Urinary bladder (tissue), 4 donors: ENCODE results near the gene RMRP. TPM values are rescaled to one million over a fixed set of nuclear protein-coding genes. Genes with fewer than 3 reads are reported as not detected.
"Not testable (repeated sequence)": the region's sequence is repeated elsewhere in the genome, so short reads cannot be mapped to it uniquely, and the experiment has no call there.

ENCODE experiments used
- DNase-seq: peaks from one replicate; pipeline ENCODE4 v3.0.0-alpha.2; 2015; ENCODE audit errors: extremely low spot score
- H3K27ac ChIP-seq: one replicate; pipeline ENCODE4 v1.5.1; 2013; ENCODE audit warnings: low read depth, mild to moderate bottlenecking, moderate library complexity
- H3K36me3 ChIP-seq: one replicate; pipeline ENCODE4 v1.6.1; 2013; ENCODE audit warnings: mild to moderate bottlenecking, moderate library complexity; ENCODE audit not compliant: insufficient read depth
- H3K4me1 ChIP-seq: one replicate; pipeline ENCODE4 v1.6.1; 2013; ENCODE audit warnings: mild to moderate bottlenecking, moderate library complexity; ENCODE audit not compliant: insufficient read depth
- H3K4me3 ChIP-seq: one replicate; pipeline ENCODE4 v1.5.1; 2013; ENCODE audit warnings: low read depth, low read length
- WGBS: extraction: QIAGEN DNeasy Blood & Tissue Kit; methylation state at CpG from one replicate; pipeline ENCODE4 v1.1.7; 2013; 5-methylcytosine and 5-hydroxymethylcytosine counted together
- polyA plus RNA-seq: library from polyadenylated mRNA; stranded (reverse); fragments of 200-250 nt; gene quantifications from one replicate; pipeline ENCODE4 v1.2.3, GENCODE V29; 2013
- small RNA-seq: library from RNA; depleted of rRNA; stranded (forward); fragments of <200 nt; gene quantifications from one replicate; pipeline ENCODE3, GENCODE V24; 2014
- total RNA-seq: library from RNA; depleted of rRNA; stranded (reverse); fragments of >200 nt; gene quantifications from one replicate; pipeline ENCODE4 v1.2.3, GENCODE V29; 2014
- donor health status: healthy with polysubstance abuse.
- donor health status: healthy.

RMRP gene
- total and polyA plus RNA-seq, 2 donors = 99,097 TPM; not detected in 1

GRCh38 chr9:35615981-35616680 is 41.7 kb downstream of the RMRP start:
- 70% methylated on average over 17 of the region's 17 CpGs for WGBS
- no peaks in the 10 kb centered on the region for H3K36me3 ChIP-seq
- H3K4me1 ChIP-seq = no peaks in the 10 kb centered on the region
- DNase-seq = no peak
- H3K4me3 ChIP-seq = no peak overlapping the region
- H3K27ac ChIP-seq = no peak overlapping the region

GRCh38 chr9:35612843-35613242 is 45.0 kb downstream of the RMRP start:
- DNase-seq = no peak
- Histone ChIP-seq H3K4me3 (no peak overlapping the region), H3K4me1 (no peaks in the 10 kb centered on the region), H3K36me3 (peaks cover 6% of the 10 kb centered on the region), H3K27ac (no peak overlapping the region)
- WGBS = 93% methylated on average over 2 of the region's 2 CpGs

- H3K4me1 ChIP-seq = not testable (repeated sequence)
These were observed 45.8 kb downstream of the RMRP start for GRCh38 chr9:35612066-35612465.

DNA sequence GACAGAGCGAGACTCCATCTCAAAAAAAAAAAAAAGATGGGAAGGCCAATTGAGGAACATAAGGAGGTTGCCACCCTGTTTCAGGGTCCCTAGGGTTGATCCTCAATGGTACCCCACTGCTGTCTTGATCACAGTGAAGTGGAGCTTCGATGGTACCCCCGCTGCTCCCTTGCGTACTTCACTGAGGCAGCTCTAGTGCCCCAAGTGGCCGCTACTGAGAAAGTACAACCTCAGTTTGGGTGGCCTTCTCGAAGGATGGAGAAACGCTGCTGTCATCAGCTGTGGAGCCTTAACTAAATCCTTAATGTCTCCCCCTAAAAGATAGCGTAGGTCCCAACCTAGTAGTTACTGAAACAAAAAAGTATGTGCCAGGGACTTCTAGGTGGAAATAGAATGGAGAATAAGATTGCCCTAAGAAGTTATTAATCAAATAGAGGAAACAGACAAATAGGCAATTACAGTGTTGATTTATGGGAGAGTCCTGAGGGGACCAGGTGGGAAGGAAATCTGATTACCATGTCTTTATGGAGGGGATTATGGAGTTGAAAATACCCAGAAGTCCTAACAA is 46.5 kb downstream of the RMRP start:
- 17% methylated on average over 8 of the region's 8 CpGs for WGBS
- peaks cover 6% of the 10 kb centered on the region for H3K36me3 ChIP-seq
- no peak overlapping the region for H3K4me3 ChIP-seq
- H3K27ac ChIP-seq = no peak overlapping the region
- no peak for DNase-seq
- H3K4me1 ChIP-seq = no peaks in the 10 kb centered on the region

More at GRCh38 chr9:35612066-35612465, 45.8 kb downstream of the RMRP start:
- 92% methylated on average over 4 of the region's 4 CpGs for WGBS
- H3K36me3 ChIP-seq, DNase-seq, H3K4me3 ChIP-seq, H3K27ac ChIP-seq: not testable (repeated sequence)

DNA sequence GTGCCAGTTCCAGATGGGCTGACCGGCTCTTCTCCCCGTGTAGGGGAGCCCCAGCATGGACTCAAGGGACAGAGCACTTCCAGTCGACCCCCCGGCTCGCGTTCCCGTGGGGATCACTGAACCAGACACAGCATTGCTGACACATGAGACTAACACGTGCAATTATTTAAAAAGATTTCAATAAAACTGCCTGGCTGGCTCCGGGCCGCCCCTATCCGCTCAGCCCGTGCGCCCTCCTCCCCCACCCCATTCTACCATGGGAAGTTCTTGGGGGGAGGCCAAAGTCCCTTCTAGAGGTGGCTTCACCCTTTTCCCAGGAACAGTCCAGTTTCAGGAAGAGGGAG is 48.0 kb downstream of the RMRP start:
- Histone ChIP-seq H3K4me3 (no peak overlapping the region), H3K4me1 (no peaks in the 10 kb centered on the region), H3K36me3 (peaks cover 6% of the 10 kb centered on the region), H3K27ac (no peak overlapping the region)
- DNase-seq = no peak
- 73% methylated on average over 13 of the region's 13 CpGs for WGBS

DNA sequence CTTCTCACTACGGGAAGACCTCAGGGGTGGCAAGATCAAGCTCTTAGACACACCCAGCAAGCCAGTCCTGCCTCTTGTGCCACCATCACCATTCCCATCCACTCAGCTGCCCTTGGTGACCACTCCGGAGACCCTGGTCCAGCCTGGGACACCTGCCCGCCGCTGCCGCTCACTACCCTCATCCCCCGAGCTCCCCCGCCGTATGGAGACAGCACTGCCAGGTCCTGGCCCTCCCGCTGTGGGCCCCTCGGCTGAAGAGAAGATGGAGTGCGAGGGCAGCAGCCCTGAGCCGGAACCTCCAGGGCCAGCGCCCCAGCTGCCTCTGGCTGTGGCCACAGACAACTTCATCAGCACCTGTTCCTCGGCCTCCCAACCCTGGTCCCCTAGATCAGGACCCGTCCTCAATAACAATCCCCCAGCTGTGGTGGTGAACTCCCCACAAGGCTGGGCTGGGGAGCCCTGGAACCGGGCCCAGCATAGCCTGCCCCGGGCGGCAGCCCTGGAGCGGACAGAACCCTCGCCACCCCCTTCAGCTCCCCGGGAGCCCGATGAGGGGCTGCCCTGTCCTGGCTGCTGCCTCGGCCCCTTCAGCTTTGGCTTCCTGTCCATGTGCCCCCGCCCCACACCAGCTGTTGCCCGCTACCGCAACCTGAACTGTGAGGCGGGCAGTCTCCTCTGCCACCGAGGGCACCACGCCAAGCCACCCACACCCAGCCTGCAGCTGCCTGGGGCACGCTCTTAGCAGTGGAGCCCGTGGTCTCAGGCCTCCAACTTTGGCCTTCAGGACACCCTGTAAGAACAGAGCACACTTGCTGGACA is 48.6 kb downstream of the RMRP start:
- 88% methylated on average over 31 of the region's 31 CpGs for WGBS

DNA sequence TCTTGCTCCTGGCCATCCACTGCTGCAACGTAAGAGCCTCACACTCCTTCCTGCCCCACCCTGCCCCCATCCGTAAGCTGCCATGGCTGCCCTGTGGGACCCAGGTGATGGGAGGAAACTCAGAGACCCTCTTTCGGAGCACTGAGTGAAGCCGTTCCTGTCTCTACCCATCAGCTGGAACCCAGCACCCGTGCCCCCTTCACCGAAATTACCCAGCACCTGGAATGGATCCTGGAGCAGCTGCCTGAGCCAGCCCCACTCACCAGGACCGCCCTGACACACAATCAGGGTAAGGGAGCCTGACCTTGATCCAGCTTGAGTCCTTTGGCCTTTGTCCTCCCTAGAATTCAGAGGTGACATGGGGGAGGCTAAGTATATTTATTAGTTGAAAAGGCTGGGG is 49.6 kb downstream of the RMRP start:
- no peak overlapping the region for H3K27ac ChIP-seq
- H3K4me1 ChIP-seq = no peaks in the 10 kb centered on the region
- H3K36me3 ChIP-seq = peaks cover 6% of the 10 kb centered on the region
- WGBS = 86% methylated on average over 7 of the region's 7 CpGs
- no peak overlapping the region for H3K4me3 ChIP-seq
- DNase-seq = no peak

More for the DNA sequence above, 48.6 kb downstream of the RMRP start:
- H3K27ac ChIP-seq = no peak overlapping the region
- no peaks in the 10 kb centered on the region for H3K4me1 ChIP-seq
- H3K4me3 ChIP-seq = no peak overlapping the region
- H3K36me3 ChIP-seq = peaks cover 6% of the 10 kb centered on the region
- DNase-seq = no peak

Small RNA genes lying within 50 kb of the gene (small RNA-seq; reads per million reads assigned to genes)
- gene MIR4667 = 0.09 reads per million
- not detected for gene RMRP
- not detected for gene RN7SL22P

Other genes with a start within 250 kb of the RMRP start
- 17.2 TPM for gene RUSC2, start 167.9 kb downstream of the RMRP start, total RNA-seq
- 42.5 TPM for gene RUSC2, start 167.9 kb downstream of the RMRP start, polyA plus RNA-seq
- 6.8 TPM for gene TESK1, start 52.8 kb downstream of the RMRP start, total RNA-seq
- gene TESK1, start 52.8 kb downstream of the RMRP start, polyA plus RNA-seq = 52.9 TPM
- 1.5 TPM for gene CD72, start 39.6 kb downstream of the RMRP start, total RNA-seq
- gene CD72, start 39.6 kb downstream of the RMRP start, polyA plus RNA-seq = 1.6 TPM
- 0.48 TPM for gene SIT1, start 7.1 kb downstream of the RMRP start, total RNA-seq
- gene SIT1, start 7.1 kb downstream of the RMRP start, polyA plus RNA-seq = 0.60 TPM
- gene CCDC107, start 273 bp upstream of the RMRP start, total RNA-seq = 10.7 TPM
- gene CCDC107, start 273 bp upstream of the RMRP start, polyA plus RNA-seq = 71.5 TPM
- gene ARHGEF39, start 7.2 kb upstream of the RMRP start, total RNA-seq = 4.7 TPM
- 1.1 TPM for gene ARHGEF39, start 7.2 kb upstream of the RMRP start, polyA plus RNA-seq
- 0.37 TPM for gene CA9, start 15.9 kb upstream of the RMRP start, total RNA-seq
- gene CA9, start 15.9 kb upstream of the RMRP start, polyA plus RNA-seq = 1.8 TPM
- 907 TPM for gene TPM2, start 31.9 kb upstream of the RMRP start, total RNA-seq
- 7,869 TPM for gene TPM2, start 31.9 kb upstream of the RMRP start, polyA plus RNA-seq
- gene TLN1, start 74.2 kb upstream of the RMRP start, total RNA-seq = 154 TPM
- gene TLN1, start 74.2 kb upstream of the RMRP start, polyA plus RNA-seq = 533 TPM
- 28.2 TPM for gene CREB3, start 74.6 kb upstream of the RMRP start, total RNA-seq
- gene CREB3, start 74.6 kb upstream of the RMRP start, polyA plus RNA-seq = 50.0 TPM
- 36.0 TPM for gene GBA2, start 91.2 kb upstream of the RMRP start, total RNA-seq
- 51.4 TPM for gene GBA2, start 91.2 kb upstream of the RMRP start, polyA plus RNA-seq
- 12.1 TPM for gene RGP1, start 91.3 kb upstream of the RMRP start, total RNA-seq
- 16.7 TPM for gene RGP1, start 91.3 kb upstream of the RMRP start, polyA plus RNA-seq
- gene MSMP, start 96.3 kb upstream of the RMRP start, total RNA-seq = 0.53 TPM
- 0.42 TPM for gene MSMP, start 96.3 kb upstream of the RMRP start, polyA plus RNA-seq
- gene NPR2, start 133.6 kb upstream of the RMRP start, total RNA-seq = 23.1 TPM
- 30.6 TPM for gene NPR2, start 133.6 kb upstream of the RMRP start, polyA plus RNA-seq
- gene SPAG8, start 154.2 kb upstream of the RMRP start, total RNA-seq = 1.9 TPM
- 1.9 TPM for gene SPAG8, start 154.2 kb upstream of the RMRP start, polyA plus RNA-seq
- gene HINT2, start 157.0 kb upstream of the RMRP start, total RNA-seq = 12.8 TPM
- 53.8 TPM for gene HINT2, start 157.0 kb upstream of the RMRP start, polyA plus RNA-seq
- 0.21 TPM for gene FAM221B, start 170.7 kb upstream of the RMRP start, total RNA-seq
- gene FAM221B, start 170.7 kb upstream of the RMRP start, polyA plus RNA-seq = not detected
- 4.8 TPM for gene TMEM8B, start 171.2 kb upstream of the RMRP start, total RNA-seq
- 23.8 TPM for gene TMEM8B, start 171.2 kb upstream of the RMRP start, polyA plus RNA-seq
- not detected for gene OR13J1, start 212.4 kb upstream of the RMRP start, total RNA-seq
- gene OR13J1, start 212.4 kb upstream of the RMRP start, polyA plus RNA-seq = not detected
- 0.42 TPM for gene HRCT1, start 248.2 kb upstream of the RMRP start, total RNA-seq
- gene HRCT1, start 248.2 kb upstream of the RMRP start, polyA plus RNA-seq = 15.8 TPM